GM21619 (cell line): ENCODE measurements around the gene CPA4.

Experiments used
- ATAC-seq: cut with Tn5 transposase; IDR thresholded peaks from one replicate; pipeline ENCODE4 v1.9.1; 2021; ENCODE audit not compliant: unreplicated experiment

The CPA4 gene

GRCh38 chr7:130362251-130362816, 69.4 kb downstream of the CPA4 start:
- no peak for ATAC-seq

- ATAC-seq: no peak
These were observed 70.3 kb downstream of the CPA4 start for GRCh38 chr7:130363026-130363847.

GRCh38 chr7:130364451-130364850, 71.5 kb downstream of the CPA4 start:
- no peak for ATAC-seq

- ATAC-seq: no peak
These were observed 72.1 kb downstream of the CPA4 start for GRCh38 chr7:130365088-130365487.

- ATAC-seq: no peak
These were observed 72.8 kb downstream of the CPA4 start for GRCh38 chr7:130365511-130366441.

GRCh38 chr7:130366564-130366963, 73.6 kb downstream of the CPA4 start:
- no peak for ATAC-seq

- ATAC-seq: no peak
These were observed 74.3 kb downstream of the CPA4 start for GRCh38 chr7:130367088-130367755.

- no peak for ATAC-seq
These were observed 75.1 kb downstream of the CPA4 start for GRCh38 chr7:130367836-130368746.

- ATAC-seq: no peak
These were observed 76.2 kb downstream of the CPA4 start for GRCh38 chr7:130369110-130369711.

- no peak for ATAC-seq
These were observed 77.0 kb downstream of the CPA4 start for GRCh38 chr7:130369831-130370550.

- no peak for ATAC-seq
These were observed 78.1 kb downstream of the CPA4 start for GRCh38 chr7:130371046-130371445.

- ATAC-seq: no peak
These were observed 79.6 kb downstream of the CPA4 start for GRCh38 chr7:130372402-130373165.
